Activated T-helper 1 cell treated with anti-CD3 and anti-CD28 coated beads, Interleukin-12 subunit alpha, Interleukin-12 subunit beta, Interleukin-2, Interleukin-4 antibody, amounts not matched to agents 30 ng/mL and 10 ng/mL and 1 ng/mL, durations not matched to agents 14 hours and 24 hours and 36 hours (primary cell): ENCODE measurements around the gene STRA8. TPM values are rescaled to one million over a fixed set of nuclear protein-coding genes. Genes with fewer than 3 reads are reported as not detected.
"Not testable (repeated sequence)": the region's sequence is repeated elsewhere in the genome, so short reads cannot be mapped to it uniquely, and the experiment has no call there.

Experiments
- DNase-seq: peaks from one replicate; pipeline ENCODE4 v3.0.0; 2021; ENCODE audit warnings: low spot score
- H3K27ac Mint-ChIP-seq: one replicate; pipeline ENCODE4 v1.8.0; 2021; ENCODE audit warnings: mild to moderate bottlenecking, mixed read lengths
- H3K27me3 Mint-ChIP-seq: one replicate; pipeline ENCODE4 v1.8.0; 2022; ENCODE audit warnings: mild to moderate bottlenecking, moderate library complexity, mixed read lengths; ENCODE audit not compliant: insufficient read depth
- H3K36me3 Mint-ChIP-seq: one replicate; pipeline ENCODE4 v1.8.0; 2021; ENCODE audit warnings: low read depth, mixed read lengths
- H3K4me1 Mint-ChIP-seq: one replicate; pipeline ENCODE4 v1.8.0; 2021; ENCODE audit warnings: low read depth, mixed read lengths
- H3K4me3 Mint-ChIP-seq: one replicate; pipeline ENCODE4 v1.8.0; 2021; ENCODE audit warnings: mild to moderate bottlenecking, moderate library complexity, mixed read lengths
- H3K9me3 Mint-ChIP-seq: one replicate; pipeline ENCODE4 v1.8.0; 2021; ENCODE audit warnings: mixed read lengths
- intact Hi-C: fragments of 100-400 bp; cut with micrococcal nuclease; formaldehyde crosslinking; loops from one replicate; pipeline ENCODE4 v1.15.1; 2024
- total RNA-seq: library from RNA; stranded (reverse); gene quantifications from 2 replicates; pipeline ENCODE4 v1.2.3, GENCODE V29; 2022

Gene STRA8
- total RNA-seq, 1 donor from 2014 or later, result not detected

DNA sequence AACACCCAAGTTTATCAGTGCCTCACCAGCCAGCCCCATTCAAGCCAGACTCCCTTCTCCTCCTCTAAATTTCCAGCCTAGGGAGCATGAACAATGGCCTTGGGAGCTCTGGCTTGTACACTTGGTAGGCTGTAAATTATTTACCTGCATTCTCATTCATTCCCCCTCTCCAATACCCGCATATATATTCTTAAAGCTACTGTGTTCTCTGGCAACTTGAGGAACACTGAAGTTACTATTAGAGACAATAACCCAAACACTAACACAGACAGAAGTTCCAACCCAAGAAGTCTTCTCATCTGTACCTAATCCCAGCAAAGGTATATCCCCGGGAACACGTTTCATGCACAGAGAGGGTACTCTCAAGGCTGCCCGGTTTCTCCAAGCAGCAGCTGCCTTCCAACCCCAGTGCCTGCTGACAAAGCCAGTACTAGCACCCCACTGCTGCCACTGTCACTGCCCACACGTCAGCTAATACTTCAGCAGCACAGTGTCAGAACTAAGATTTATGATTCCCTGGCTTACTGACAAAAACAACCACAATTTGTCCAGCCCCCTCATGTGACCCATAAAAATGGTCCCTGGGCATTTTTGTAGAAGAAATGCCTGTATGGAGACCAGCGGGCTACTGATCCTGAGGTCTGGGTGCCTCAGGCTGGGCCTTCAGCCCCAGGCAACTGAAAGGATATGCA lies 25.4 kb upstream of the STRA8 start:
- DNase-seq, result no peak
- Mint-ChIP-seq H3K27ac (peak overlapping the region; percentile 42), H3K36me3 (peaks cover 35% of the 10 kb centered on the region)

DNA sequence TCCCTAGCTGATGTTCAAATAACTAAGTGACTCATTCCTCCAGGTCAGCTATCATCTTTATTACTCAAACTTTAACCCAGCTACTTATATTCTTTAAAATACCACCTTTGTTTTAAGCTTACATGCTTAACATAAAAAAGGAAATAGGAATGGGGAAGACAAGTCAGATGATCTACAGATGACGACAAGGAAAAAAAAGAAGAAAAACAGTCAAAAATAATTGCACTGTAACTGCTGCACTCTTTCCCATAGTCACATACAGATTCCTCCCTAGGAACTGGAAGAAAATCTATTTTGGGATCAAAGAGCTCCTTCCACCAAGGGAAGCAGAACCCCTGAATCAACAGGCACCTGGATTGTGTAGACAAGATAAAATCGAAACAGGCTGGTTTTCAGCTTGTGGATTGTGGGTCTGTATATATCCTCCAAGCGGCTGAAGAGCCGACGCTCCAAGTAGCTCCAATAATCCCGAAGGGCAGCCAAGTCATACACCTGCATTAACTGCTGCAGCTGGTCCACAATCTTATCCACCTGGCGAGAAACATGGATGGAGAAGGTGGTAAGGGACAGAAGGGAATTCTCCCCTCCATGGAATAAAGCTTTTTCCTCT lies 24.3 kb upstream of the STRA8 start:
- peak overlapping the region; percentile 26 for H3K4me3 Mint-ChIP-seq
- intact Hi-C loops, result no loop called here
- no peaks in the 10 kb centered on the region for H3K9me3 Mint-ChIP-seq
- no peak overlapping the region for H3K27ac Mint-ChIP-seq
- DNase-seq, result no peak
- no peaks in the 10 kb centered on the region for H3K27me3 Mint-ChIP-seq
- peaks cover 25% of the 10 kb centered on the region for H3K36me3 Mint-ChIP-seq
- H3K4me1 Mint-ChIP-seq, result peaks cover 55% of the 10 kb centered on the region

More for the DNA sequence above, 25.4 kb upstream of the STRA8 start:
- intact Hi-C loops, result no loop called here
- no peaks in the 10 kb centered on the region for H3K9me3 Mint-ChIP-seq
- H3K4me1 Mint-ChIP-seq, result peaks cover 63% of the 10 kb centered on the region
- no peaks in the 10 kb centered on the region for H3K27me3 Mint-ChIP-seq
- H3K4me3 Mint-ChIP-seq, result peak overlapping the region; percentile 22

DNA sequence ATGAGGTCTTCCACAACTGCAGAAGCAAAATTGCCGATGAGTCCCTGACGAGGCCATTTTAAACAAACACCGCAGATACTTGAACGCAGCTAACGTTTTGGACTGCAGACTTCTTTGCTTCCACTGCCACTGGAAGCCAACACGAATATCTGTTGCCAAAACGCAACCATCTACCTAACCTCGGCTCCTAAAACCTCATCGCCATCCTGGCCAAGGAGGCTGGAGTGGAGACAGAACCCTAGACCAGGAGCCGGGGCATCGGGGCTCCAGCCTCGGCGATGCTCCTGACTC lies 22.8 kb upstream of the STRA8 start:
- Mint-ChIP-seq H3K9me3 (no peaks in the 10 kb centered on the region), H3K4me1 (peaks cover 50% of the 10 kb centered on the region), H3K27me3 (no peaks in the 10 kb centered on the region), H3K4me3 (peak overlapping the region; percentile 96), H3K27ac (peak overlapping the region; percentile 87), H3K36me3 (peaks cover 18% of the 10 kb centered on the region)
- DNase-seq, result no peak
- intact Hi-C loops, result loop anchor here (1.0 to 10.0 kb wide), 12 partner anchors 12 to 894 kb away; partner anchors contain the start of genes AGBL3, AKR1B1, BPGM and CNOT4

DNA sequence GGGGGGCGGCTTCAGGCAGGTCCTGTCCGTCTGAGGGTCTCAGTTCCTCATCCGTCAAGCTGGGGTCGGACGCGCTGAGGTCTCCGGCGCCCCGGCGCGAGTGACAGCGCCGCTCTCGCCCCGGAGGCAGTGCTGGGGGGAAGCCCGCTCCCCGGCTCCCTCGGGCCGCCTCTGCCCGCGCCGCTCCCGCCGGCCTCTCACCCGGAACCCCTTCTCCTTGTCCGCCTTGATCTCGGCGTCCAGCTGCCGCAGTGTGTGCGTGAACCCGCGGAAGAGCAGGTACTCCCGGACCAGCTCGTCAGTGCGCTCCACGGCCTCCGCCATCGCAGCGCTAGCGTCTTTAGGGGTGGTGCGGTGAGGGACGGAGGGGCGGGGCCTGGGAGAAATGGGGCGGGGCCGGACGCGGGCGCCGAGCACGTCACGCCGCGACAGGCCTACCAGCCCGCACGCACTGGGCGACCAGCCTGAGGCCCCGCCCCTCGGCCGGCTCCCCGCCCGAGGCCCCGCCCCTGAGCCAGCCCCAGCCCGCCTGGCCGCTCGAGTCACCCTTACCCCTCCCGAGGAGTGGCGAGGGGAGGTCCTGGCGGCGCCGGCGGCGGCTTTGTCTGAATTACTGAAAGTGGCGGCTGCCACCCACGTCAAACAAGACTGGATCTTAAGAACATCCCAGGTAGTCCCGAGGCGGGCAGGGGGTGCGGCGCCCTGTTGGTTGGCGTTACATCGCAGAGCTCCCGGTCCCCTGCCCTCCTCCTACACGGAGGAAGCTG lies 22.3 kb upstream of the STRA8 start, which contains the start of gene WDR91:
Gene WDR91, minus strand, starts transcription at position 348 of the 767 bp plus-strand sequence. Its CDS starts 24 bp downstream, at position 324.
- Mint-ChIP-seq H3K36me3 (peaks cover 13% of the 10 kb centered on the region), H3K4me3 (peak within 1 kb of the TSS; percentile 96), H3K27ac (peak within 1 kb of the TSS; percentile 98), H3K9me3 (no peaks in the 10 kb centered on the region), H3K4me1 (peaks cover 47% of the 10 kb centered on the region), H3K27me3 (no peaks in the 10 kb centered on the region)
- intact Hi-C loops, result loop anchor here (1.0 to 10.0 kb wide), 12 partner anchors 12 to 895 kb away; partner anchors contain the start of genes AGBL3, AKR1B1, BPGM and CNOT4
- DNase-seq, result peak; percentile 86

DNA sequence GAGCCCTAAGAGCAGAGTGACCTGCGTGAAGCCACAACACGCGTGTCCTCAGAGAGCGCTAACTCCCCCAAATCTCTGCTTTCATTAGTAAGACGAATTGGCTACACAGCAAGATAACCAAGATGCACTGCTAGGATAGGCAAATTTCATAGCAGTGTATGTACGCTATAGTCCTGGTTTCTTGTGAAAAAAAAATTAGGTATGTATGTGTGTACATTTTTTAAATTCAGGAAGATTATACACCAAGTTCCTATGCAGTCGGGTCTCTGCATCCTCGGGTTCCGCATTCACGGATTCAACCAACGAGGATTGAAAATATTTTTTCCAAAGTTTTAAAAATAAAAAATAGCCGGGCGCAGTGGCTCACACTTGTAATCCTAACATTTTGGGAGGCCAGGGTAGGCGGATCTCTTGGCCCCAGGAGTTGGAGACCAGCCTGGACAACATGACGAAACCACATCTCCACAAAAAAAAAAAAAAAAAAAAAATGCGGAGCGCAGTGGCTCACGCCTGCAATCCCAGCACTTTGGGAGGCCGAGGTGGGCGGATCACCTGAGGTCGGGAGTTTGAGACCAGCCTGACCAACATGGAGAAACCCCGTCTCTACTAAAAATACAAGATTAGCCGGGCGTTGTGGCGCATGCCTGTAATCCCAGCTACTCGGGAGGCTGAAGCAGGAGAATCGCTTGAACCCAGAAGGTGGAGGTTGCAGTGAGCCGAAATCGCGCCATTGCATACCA lies 21.5 kb upstream of the STRA8 start:
- not testable (repeated sequence) for DNase-seq, H3K9me3 Mint-ChIP-seq, H3K27me3 Mint-ChIP-seq
- Mint-ChIP-seq H3K4me1 (peaks cover 43% of the 10 kb centered on the region), H3K4me3 (peak overlapping the region; percentile 96), H3K27ac (peak overlapping the region; percentile 48), H3K36me3 (peaks cover 10% of the 10 kb centered on the region)
- intact Hi-C loops, result loop anchor here (1.0 to 10.0 kb wide), 12 partner anchors 13 to 895 kb away; partner anchors contain the start of genes AGBL3, AKR1B1, BPGM and CNOT4

DNA sequence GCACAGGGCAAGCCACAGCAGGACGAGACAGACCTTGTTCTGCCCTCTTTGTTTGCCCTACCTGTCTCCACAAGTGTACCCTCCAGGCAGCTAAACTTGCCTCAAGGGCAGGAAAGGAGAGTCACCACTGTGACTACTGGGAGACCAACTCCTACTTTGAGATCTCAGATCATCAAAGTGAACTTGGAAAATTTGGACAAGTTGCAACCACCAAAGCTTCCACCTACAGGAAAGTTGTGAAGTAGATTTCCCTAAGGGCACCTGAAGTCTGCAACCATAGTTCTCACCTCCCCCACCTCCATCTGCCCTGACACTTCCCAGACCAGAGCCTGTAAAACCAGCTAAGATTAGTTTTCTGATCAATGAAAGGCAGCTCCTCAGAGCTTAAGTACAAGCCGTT lies 19.8 kb upstream of the STRA8 start:
- peaks cover 25% of the 10 kb centered on the region for H3K4me1 Mint-ChIP-seq
- peaks cover under 1% of the 10 kb centered on the region for H3K36me3 Mint-ChIP-seq
- intact Hi-C loops, result loop anchor here (5.0 to 10.0 kb wide), 2 partner anchors 349 to 757 kb away; partner anchors contain the start of gene AKR1B1
- H3K9me3 Mint-ChIP-seq, result no peaks in the 10 kb centered on the region
- peaks cover 3% of the 10 kb centered on the region for H3K27me3 Mint-ChIP-seq
- H3K27ac Mint-ChIP-seq, result no peak overlapping the region
- no peak overlapping the region for H3K4me3 Mint-ChIP-seq
- DNase-seq, result no peak

DNA sequence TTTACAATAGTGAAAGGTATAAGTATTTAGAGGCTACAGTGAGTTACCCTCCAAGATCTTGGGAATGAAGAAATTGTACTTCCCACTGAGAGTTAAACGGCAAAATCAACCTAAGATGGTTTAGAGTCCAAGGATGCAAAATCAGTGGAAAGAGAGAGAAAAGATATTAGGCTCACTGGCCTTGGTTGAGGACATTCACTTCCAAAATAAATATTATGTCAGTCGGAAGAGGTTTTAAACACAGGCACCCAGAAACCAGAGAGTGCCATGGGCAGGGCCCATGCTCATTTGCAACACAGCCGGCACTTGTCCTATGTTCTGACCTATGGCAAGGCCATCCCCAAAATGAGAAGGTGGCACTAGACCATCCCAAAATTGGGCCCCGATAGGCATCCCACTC lies 18.5 kb upstream of the STRA8 start:
- H3K9me3 Mint-ChIP-seq, result no peaks in the 10 kb centered on the region
- H3K36me3 Mint-ChIP-seq, result no peaks in the 10 kb centered on the region
- H3K4me3 Mint-ChIP-seq, result no peak overlapping the region
- peaks cover 12% of the 10 kb centered on the region for H3K4me1 Mint-ChIP-seq
- no peak overlapping the region for H3K27ac Mint-ChIP-seq
- peaks cover 3% of the 10 kb centered on the region for H3K27me3 Mint-ChIP-seq
- intact Hi-C loops, result loop anchor here (10.0 kb wide), 1 partner anchor 350 kb away; no protein-coding TSS in a partner anchor
- no peak for DNase-seq

DNA sequence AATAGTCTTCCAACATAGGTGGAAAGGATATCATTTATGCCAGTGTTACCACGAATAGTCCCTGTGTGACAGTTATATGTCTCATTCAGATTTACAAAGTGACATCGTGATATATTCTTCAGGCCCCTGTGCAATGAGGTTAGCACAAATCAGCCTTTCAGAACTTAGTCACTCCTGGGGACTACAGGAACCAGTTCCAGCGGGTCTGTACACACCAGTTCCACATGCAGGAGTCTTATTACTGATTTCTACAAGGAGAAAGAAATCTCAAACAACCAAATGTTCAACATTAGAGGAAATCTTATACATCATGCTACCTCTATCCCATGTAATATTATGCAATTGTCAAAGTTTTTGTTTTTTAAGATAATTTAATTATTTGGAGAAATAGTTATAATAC lies 17.9 kb upstream of the STRA8 start:
- DNase-seq, result no peak
- H3K4me3 Mint-ChIP-seq, result no peak overlapping the region
- peaks cover 3% of the 10 kb centered on the region for H3K27me3 Mint-ChIP-seq
- H3K4me1 Mint-ChIP-seq, result peaks cover 7% of the 10 kb centered on the region
- no peaks in the 10 kb centered on the region for H3K36me3 Mint-ChIP-seq
- no peaks in the 10 kb centered on the region for H3K9me3 Mint-ChIP-seq
- intact Hi-C loops, result loop anchor here (10.0 kb wide), 1 partner anchor 351 kb away; no protein-coding TSS in a partner anchor
- H3K27ac Mint-ChIP-seq, result no peak overlapping the region

DNA sequence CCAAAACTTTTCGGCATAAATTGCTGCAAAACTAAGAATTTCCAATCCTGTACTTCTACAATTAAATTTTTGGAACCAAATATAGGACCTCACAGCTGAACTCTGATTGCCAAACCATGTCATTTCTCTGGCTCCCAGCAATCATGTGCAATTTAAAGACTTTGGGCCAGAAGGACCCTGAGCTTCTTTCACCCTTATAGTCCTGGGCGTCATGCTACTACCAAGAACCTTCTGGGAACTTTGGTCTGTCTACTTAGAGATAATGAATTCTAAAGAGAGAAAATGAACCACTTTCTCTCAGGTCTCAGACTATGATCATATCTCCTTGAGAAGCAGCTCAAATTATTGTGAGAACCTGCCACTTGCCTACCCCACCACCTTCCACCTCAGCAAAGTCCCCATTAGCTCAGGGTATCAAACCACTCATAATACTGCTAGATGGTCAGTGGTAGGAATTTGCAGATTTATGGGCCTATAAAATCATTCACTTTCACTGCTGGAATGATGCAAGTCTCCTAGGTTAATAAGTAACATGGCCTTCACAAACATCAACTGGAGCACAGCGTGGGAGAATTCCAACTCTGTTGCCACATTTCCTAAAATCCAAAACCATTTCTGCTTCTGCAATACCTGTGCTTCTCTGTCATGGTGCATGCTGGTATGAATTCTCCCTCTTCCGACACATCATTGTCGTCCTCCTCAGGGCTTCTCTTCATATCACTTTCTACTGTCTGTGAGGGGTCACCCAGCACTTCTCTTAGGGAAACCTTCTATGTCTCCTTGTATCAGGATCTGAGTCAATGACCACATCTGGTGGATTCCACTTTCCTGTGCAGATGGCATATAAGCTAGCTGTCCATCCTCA lies 15.8 kb upstream of the STRA8 start:
- Mint-ChIP-seq H3K36me3 (no peaks in the 10 kb centered on the region), H3K27ac (no peak overlapping the region), H3K4me1 (no peaks in the 10 kb centered on the region), H3K27me3 (peaks cover 3% of the 10 kb centered on the region), H3K4me3 (no peak overlapping the region), H3K9me3 (no peaks in the 10 kb centered on the region)
- no peak for DNase-seq
- intact Hi-C loops, result loop anchor here (10.0 kb wide), 1 partner anchor 353 kb away; no protein-coding TSS in a partner anchor

DNA sequence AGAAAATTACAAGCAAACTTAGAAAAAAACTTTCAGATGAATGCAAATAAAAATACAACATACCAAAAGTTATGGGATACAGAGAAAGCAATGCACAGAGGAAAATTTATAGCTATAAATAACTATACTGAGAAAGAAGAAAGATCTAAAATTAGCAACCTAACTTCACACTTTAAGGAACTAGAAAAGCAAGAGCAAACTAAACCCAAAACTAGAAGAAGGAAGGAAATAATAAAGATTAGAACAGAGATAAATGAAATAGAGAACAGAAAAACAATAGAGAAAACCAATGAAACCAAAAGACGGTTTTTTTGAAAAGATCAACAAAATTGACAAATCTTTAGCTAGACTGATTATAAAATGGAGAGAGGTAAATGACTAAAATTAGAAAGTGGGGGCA lies 9.6 kb upstream of the STRA8 start:
- Mint-ChIP-seq H3K27me3 (peaks cover 2% of the 10 kb centered on the region), H3K36me3 (no peaks in the 10 kb centered on the region), H3K4me1 (peaks cover 11% of the 10 kb centered on the region), H3K27ac (no peak overlapping the region), H3K4me3 (no peak overlapping the region), H3K9me3 (no peaks in the 10 kb centered on the region)
- intact Hi-C loops, result loop anchor here (10.0 kb wide), 1 partner anchor 901 kb away; no protein-coding TSS in a partner anchor
- DNase-seq, result no peak

DNA sequence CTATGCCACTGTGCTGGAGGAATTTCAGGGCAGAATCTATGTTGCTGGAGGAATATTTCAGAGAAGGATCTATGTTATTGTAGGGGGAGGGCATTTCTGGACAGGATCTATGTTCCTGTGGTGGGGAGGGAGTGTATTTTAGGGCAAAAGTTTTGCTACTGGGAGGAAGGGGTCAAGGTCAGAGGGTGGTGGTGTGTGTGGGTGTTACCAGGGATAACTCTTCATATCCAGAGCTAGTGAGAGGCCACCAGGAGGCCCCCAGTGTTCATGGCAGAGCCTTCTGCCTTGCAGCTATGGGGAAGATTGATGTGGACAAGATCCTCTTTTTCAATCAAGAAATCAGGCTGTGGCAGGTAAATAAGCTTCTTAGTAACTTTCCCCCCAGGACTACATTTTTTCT lies 2.0 kb upstream of the STRA8 start:
- no peak for DNase-seq
- H3K4me3 Mint-ChIP-seq, result no peak overlapping the region
- intact Hi-C loops, result no loop called here
- no peaks in the 10 kb centered on the region for H3K36me3 Mint-ChIP-seq
- H3K4me1 Mint-ChIP-seq, result peaks cover 6% of the 10 kb centered on the region
- H3K9me3 Mint-ChIP-seq, result no peaks in the 10 kb centered on the region
- no peak overlapping the region for H3K27ac Mint-ChIP-seq
- H3K27me3 Mint-ChIP-seq, result peaks cover 2% of the 10 kb centered on the region
